Activated T-helper 1 cell treated with anti-CD3 and anti-CD28 coated beads, Interleukin-12 subunit alpha, Interleukin-12 subunit beta, Interleukin-2, Interleukin-4 antibody, amounts not matched to agents 30 ng/mL and 10 ng/mL and 1 ng/mL, durations not matched to agents 14 hours and 24 hours and 36 hours (primary cell): ENCODE data around the gene S100B. TPM values are rescaled to one million over a fixed set of nuclear protein-coding genes. Genes with fewer than 3 reads are reported as not detected.

ENCODE experiments used
- DNase-seq: peaks from one replicate; pipeline ENCODE4 v3.0.0; 2021; ENCODE audit warnings: low spot score
- H3K27ac Mint-ChIP-seq: one replicate; pipeline ENCODE4 v1.8.0; 2021; ENCODE audit warnings: mild to moderate bottlenecking, mixed read lengths
- H3K27me3 Mint-ChIP-seq: one replicate; pipeline ENCODE4 v1.8.0; 2022; ENCODE audit warnings: mild to moderate bottlenecking, moderate library complexity, mixed read lengths; ENCODE audit not compliant: insufficient read depth
- H3K36me3 Mint-ChIP-seq: one replicate; pipeline ENCODE4 v1.8.0; 2021; ENCODE audit warnings: low read depth, mixed read lengths
- H3K4me1 Mint-ChIP-seq: one replicate; pipeline ENCODE4 v1.8.0; 2021; ENCODE audit warnings: low read depth, mixed read lengths
- H3K4me3 Mint-ChIP-seq: one replicate; pipeline ENCODE4 v1.8.0; 2021; ENCODE audit warnings: mild to moderate bottlenecking, moderate library complexity, mixed read lengths
- H3K9me3 Mint-ChIP-seq: one replicate; pipeline ENCODE4 v1.8.0; 2021; ENCODE audit warnings: mixed read lengths
- intact Hi-C: fragments of 100-400 bp; cut with micrococcal nuclease; formaldehyde crosslinking; loops from one replicate; pipeline ENCODE4 v1.15.1; 2024
- total RNA-seq: library from RNA; stranded (reverse); gene quantifications from 2 replicates; pipeline ENCODE4 v1.2.3, GENCODE V29; 2022

The S100B gene
- total RNA-seq, 1 donor from 2014 or later: not detected

GRCh38 chr21:46606427-46606813, 1.5 kb upstream of the S100B start:
- intact Hi-C loops: no loop called here
- Mint-ChIP-seq H3K4me1 (peaks cover 27% of the 10 kb centered on the region), H3K9me3 (no peaks in the 10 kb centered on the region), H3K27ac (no peak overlapping the region), H3K36me3 (no peaks in the 10 kb centered on the region), H3K27me3 (no peaks in the 10 kb centered on the region), H3K4me3 (no peak overlapping the region)
- no peak for DNase-seq

GRCh38 chr21:46605767-46606426, 1.0 kb upstream of the S100B start:
- Mint-ChIP-seq H3K36me3 (no peaks in the 10 kb centered on the region), H3K27me3 (no peaks in the 10 kb centered on the region), H3K9me3 (no peaks in the 10 kb centered on the region), H3K27ac (no peak overlapping the region), H3K4me3 (no peak overlapping the region), H3K4me1 (peaks cover 27% of the 10 kb centered on the region)
- peak; percentile 37 for DNase-seq
- intact Hi-C loops: no loop called here

GRCh38 chr21:46604329-46604974, 430 bp downstream of the S100B start:
- intact Hi-C loops: no loop called here
- peaks cover 27% of the 10 kb centered on the region for H3K4me1 Mint-ChIP-seq
- no peak overlapping the region for H3K27ac Mint-ChIP-seq
- DNase-seq: no peak
- H3K27me3 Mint-ChIP-seq: no peaks in the 10 kb centered on the region
- no peaks in the 10 kb centered on the region for H3K36me3 Mint-ChIP-seq
- H3K4me3 Mint-ChIP-seq: no peak overlapping the region
- H3K9me3 Mint-ChIP-seq: no peaks in the 10 kb centered on the region

GRCh38 chr21:46603228-46603627, 1.7 kb downstream of the S100B start:
- intact Hi-C loops: no loop called here
- no peak overlapping the region for H3K4me3 Mint-ChIP-seq
- H3K27me3 Mint-ChIP-seq: no peaks in the 10 kb centered on the region
- no peak for DNase-seq
- H3K9me3 Mint-ChIP-seq: no peaks in the 10 kb centered on the region
- H3K36me3 Mint-ChIP-seq: no peaks in the 10 kb centered on the region
- peaks cover 33% of the 10 kb centered on the region for H3K4me1 Mint-ChIP-seq
- H3K27ac Mint-ChIP-seq: no peak overlapping the region

- H3K36me3 Mint-ChIP-seq: no peaks in the 10 kb centered on the region
- H3K27ac Mint-ChIP-seq: no peak overlapping the region
- intact Hi-C loops: no loop called here
- H3K9me3 Mint-ChIP-seq: no peaks in the 10 kb centered on the region
- H3K27me3 Mint-ChIP-seq: no peaks in the 10 kb centered on the region
- DNase-seq: no peak
- H3K4me3 Mint-ChIP-seq: no peak overlapping the region
- peaks cover 20% of the 10 kb centered on the region for H3K4me1 Mint-ChIP-seq
Measured at GRCh38 chr21:46600978-46601377, 3.9 kb downstream of the S100B start.

GRCh38 chr21:46600305-46600704, 4.6 kb downstream of the S100B start:
- Mint-ChIP-seq H3K4me1 (peaks cover 14% of the 10 kb centered on the region), H3K9me3 (no peaks in the 10 kb centered on the region), H3K27me3 (no peaks in the 10 kb centered on the region), H3K27ac (no peak overlapping the region), H3K36me3 (no peaks in the 10 kb centered on the region), H3K4me3 (no peak overlapping the region)
- intact Hi-C loops: no loop called here
- DNase-seq: no peak

- intact Hi-C loops: no loop called here
- H3K27ac Mint-ChIP-seq: no peak overlapping the region
- H3K9me3 Mint-ChIP-seq: peaks cover under 1% of the 10 kb centered on the region
- H3K36me3 Mint-ChIP-seq: no peaks in the 10 kb centered on the region
- H3K4me3 Mint-ChIP-seq: no peak overlapping the region
- no peak for DNase-seq
- peaks cover under 1% of the 10 kb centered on the region for H3K27me3 Mint-ChIP-seq
- H3K4me1 Mint-ChIP-seq: peaks cover 6% of the 10 kb centered on the region
Measured at GRCh38 chr21:46598581-46599572, 6.0 kb downstream of the S100B start.

GRCh38 chr21:46597896-46598343, 7.0 kb downstream of the S100B start:
- H3K27me3 Mint-ChIP-seq: peaks cover 4% of the 10 kb centered on the region
- H3K27ac Mint-ChIP-seq: no peak overlapping the region
- intact Hi-C loops: no loop called here
- no peak overlapping the region for H3K4me3 Mint-ChIP-seq
- DNase-seq: no peak
- H3K4me1 Mint-ChIP-seq: peaks cover 6% of the 10 kb centered on the region
- no peaks in the 10 kb centered on the region for H3K36me3 Mint-ChIP-seq
- peaks cover 10% of the 10 kb centered on the region for H3K9me3 Mint-ChIP-seq

- no peak for DNase-seq
- peaks cover 4% of the 10 kb centered on the region for H3K27me3 Mint-ChIP-seq
- no peak overlapping the region for H3K4me3 Mint-ChIP-seq
- intact Hi-C loops: no loop called here
- H3K9me3 Mint-ChIP-seq: peaks cover 15% of the 10 kb centered on the region
- peaks cover 6% of the 10 kb centered on the region for H3K4me1 Mint-ChIP-seq
- H3K36me3 Mint-ChIP-seq: no peaks in the 10 kb centered on the region
- no peak overlapping the region for H3K27ac Mint-ChIP-seq
Measured at GRCh38 chr21:46597031-46597430, 7.9 kb downstream of the S100B start.

- Mint-ChIP-seq H3K27me3 (peaks cover 4% of the 10 kb centered on the region), H3K27ac (no peak overlapping the region), H3K36me3 (no peaks in the 10 kb centered on the region), H3K4me1 (peaks cover 6% of the 10 kb centered on the region), H3K4me3 (no peak overlapping the region), H3K9me3 (peaks cover 21% of the 10 kb centered on the region)
- DNase-seq: no peak
- intact Hi-C loops: no loop called here
Measured at GRCh38 chr21:46596201-46596600, 8.7 kb downstream of the S100B start.

- Mint-ChIP-seq H3K27me3 (peaks cover 8% of the 10 kb centered on the region), H3K4me3 (no peak overlapping the region), H3K27ac (no peak overlapping the region), H3K9me3 (peaks cover 41% of the 10 kb centered on the region), H3K4me1 (peaks cover 4% of the 10 kb centered on the region), H3K36me3 (no peaks in the 10 kb centered on the region)
- no peak for DNase-seq
- intact Hi-C loops: no loop called here
Measured at GRCh38 chr21:46594276-46594675, 10.6 kb downstream of the S100B start.

GRCh38 chr21:46585191-46585953, 19.5 kb downstream of the S100B start:
- H3K27me3 Mint-ChIP-seq: peaks cover 16% of the 10 kb centered on the region
- intact Hi-C loops: no loop called here
- H3K4me1 Mint-ChIP-seq: peaks cover 14% of the 10 kb centered on the region
- no peak overlapping the region for H3K4me3 Mint-ChIP-seq
- no peak for DNase-seq
- H3K27ac Mint-ChIP-seq: no peak overlapping the region
- H3K36me3 Mint-ChIP-seq: peaks cover 27% of the 10 kb centered on the region
- peaks cover 76% of the 10 kb centered on the region for H3K9me3 Mint-ChIP-seq
